Measurements from ENCODE around the gene GRAPL. TPM values are rescaled to one million over a fixed set of nuclear protein-coding genes. Genes with fewer than 3 reads are reported as not detected.
"Not testable (repeated sequence)": the region's sequence is repeated elsewhere in the genome, so short reads cannot be mapped to it uniquely, and the experiment has no call there.

The GRAPL gene
- not detected for polyA plus RNA-seq (2013, experiment 1 of 2; ENCODE audit: insufficient read length)
- not detected for polyA plus RNA-seq (2013, experiment 2 of 2; ENCODE audit: insufficient read length)

GRCh38 chr17:19127148-19127980, at the start of gene GRAPL:
Gene GRAPL, plus strand, starts transcription at chr17:19127589. Its CDS starts 31 bp downstream, at chr17:19127620.
- not testable (repeated sequence) for DNase-seq

- not testable (repeated sequence) for DNase-seq
Measured at GRCh38 chr17:19088804-19089685, 38.3 kb upstream of the GRAPL start.

GRCh38 chr17:19090058-19090772, 37.2 kb upstream of the GRAPL start:
- not testable (repeated sequence) for DNase-seq

- DNase-seq: not testable (repeated sequence)
Measured at GRCh38 chr17:19092737-19093683, 34.4 kb upstream of the GRAPL start.

- DNase-seq: not testable (repeated sequence)
Measured at GRCh38 chr17:19093684-19094438, 33.5 kb upstream of the GRAPL start.

GRCh38 chr17:19108517-19108916, 18.9 kb upstream of the GRAPL start:
- DNase-seq: not testable (repeated sequence)

GRCh38 chr17:19110189-19111097, 16.9 kb upstream of the GRAPL start:
- DNase-seq: not testable (repeated sequence)

GRCh38 chr17:19111111-19111711, 16.2 kb upstream of the GRAPL start:
- DNase-seq: not testable (repeated sequence)

- DNase-seq: not testable (repeated sequence)
Measured at GRCh38 chr17:19111801-19112458, 15.5 kb upstream of the GRAPL start.

- not testable (repeated sequence) for DNase-seq
Measured at GRCh38 chr17:19112459-19112826, 14.9 kb upstream of the GRAPL start.

GRCh38 chr17:19118695-19119094, 8.7 kb upstream of the GRAPL start:
- not testable (repeated sequence) for DNase-seq

- DNase-seq: not testable (repeated sequence)
Measured at GRCh38 chr17:19125289-19125688, 2.1 kb upstream of the GRAPL start.

GRCh38 chr17:19129500-19129899, 2.1 kb downstream of the GRAPL start:
- not testable (repeated sequence) for DNase-seq

- not testable (repeated sequence) for DNase-seq
Measured at GRCh38 chr17:19131108-19131507, 3.7 kb downstream of the GRAPL start.

- not testable (repeated sequence) for DNase-seq
Measured at GRCh38 chr17:19131772-19132171, 4.4 kb downstream of the GRAPL start.

GRCh38 chr17:19133793-19134192, 6.4 kb downstream of the GRAPL start:
- not testable (repeated sequence) for DNase-seq

GRCh38 chr17:19135391-19135790, 8.0 kb downstream of the GRAPL start:
- not testable (repeated sequence) for DNase-seq

- not testable (repeated sequence) for DNase-seq
Measured at GRCh38 chr17:19136138-19136537, 8.7 kb downstream of the GRAPL start.

Measured in fibroblast of skin of scalp (primary cell).